Mesendoderm (in vitro differentiated cells): ENCODE results near the gene CYFIP1.

Experiments
- DNase-seq: peaks from one replicate; pipeline ENCODE4 v3.0.0; 2013
- H2AK5ac ChIP-seq: 2 replicates; pipeline ENCODE4 v1.6.1; 2013; ENCODE audit warnings: low read length, inconsistent platforms
- H2BK120ac ChIP-seq: 2 replicates; pipeline ENCODE4 v1.6.1; 2013; ENCODE audit warnings: low read depth, mild to moderate bottlenecking, low read length, moderate library complexity, mixed read lengths
- H2BK15ac ChIP-seq: replicated peaks from 2 replicates; pipeline ENCODE4 v1.6.1; 2013; ENCODE audit warnings: low read depth, mild to moderate bottlenecking, moderate library complexity
- H2BK5ac ChIP-seq: 2 replicates; pipeline ENCODE4 v1.6.1; 2013; ENCODE audit warnings: low read length, inconsistent platforms
- H3K18ac ChIP-seq: 2 replicates; pipeline ENCODE4 v1.6.1; 2013; ENCODE audit warnings: mild to moderate bottlenecking, low read length, mixed read lengths
- H3K23ac ChIP-seq: one replicate; pipeline ENCODE4 v1.6.1; 2013; ENCODE audit warnings: low read length
- H3K27ac ChIP-seq: 2 replicates; pipeline ENCODE4 v1.5.1; 2013; ENCODE audit warnings: low read depth, mild to moderate bottlenecking, inconsistent platforms, low read length, moderate library complexity
- H3K27me3 ChIP-seq: 2 replicates; pipeline ENCODE4 v1.6.1; 2013; ENCODE audit warnings: low read length, control low read depth, mild to moderate bottlenecking, inconsistent platforms; ENCODE audit not compliant: insufficient read depth, poor library complexity
- H3K36me3 ChIP-seq: 2 replicates; pipeline ENCODE4 v1.6.1; 2013; ENCODE audit warnings: low read length, inconsistent platforms; ENCODE audit not compliant: control insufficient read depth, insufficient read depth
- H3K4ac ChIP-seq: one replicate; pipeline ENCODE4 v1.6.1; 2013; ENCODE audit warnings: low read depth, mild to moderate bottlenecking, low read length, moderate library complexity
- H3K4me1 ChIP-seq: 2 replicates; pipeline ENCODE4 v1.6.1; 2013; ENCODE audit warnings: low read depth, low read length, inconsistent platforms; ENCODE audit not compliant: control insufficient read depth
- H3K4me2 ChIP-seq: 2 replicates; pipeline ENCODE4 v1.6.1; 2013; ENCODE audit warnings: low read length
- H3K4me3 ChIP-seq: 2 replicates; pipeline ENCODE4 v1.5.1; 2013; ENCODE audit warnings: mild to moderate bottlenecking, low read length
- H3K56ac ChIP-seq: one replicate; pipeline ENCODE4 v1.6.1; 2013; ENCODE audit warnings: low read length
- H3K79me1 ChIP-seq: 2 replicates; pipeline ENCODE4 v1.6.1; 2013; ENCODE audit warnings: low read length, inconsistent platforms
- H3K79me2 ChIP-seq: 2 replicates; pipeline ENCODE4 v1.6.1; 2013; ENCODE audit warnings: mild to moderate bottlenecking, low read length; ENCODE audit not compliant: control insufficient read depth, insufficient read depth
- H3K9ac ChIP-seq: 2 replicates; pipeline ENCODE4 v1.6.1; 2013; ENCODE audit warnings: low read length, inconsistent platforms
- H4K5ac ChIP-seq: one replicate; pipeline ENCODE4 v1.6.1; 2013; ENCODE audit warnings: low read length
- H4K8ac ChIP-seq: one replicate; pipeline ENCODE4 v1.6.1; 2013; ENCODE audit warnings: low read depth, mild to moderate bottlenecking, control low read depth, low read length, moderate library complexity
- WGBS: extraction: QIAGEN DNeasy Blood & Tissue Kit; methylation state at CpG from one replicate; pipeline ENCODE4 v1.1.7; 2013; ENCODE audit warnings: low lambda C conversion rate, missing lambda C conversion rate; ENCODE audit not compliant: insufficient coverage; ENCODE audit errors: extremely low coverage; 5-methylcytosine and 5-hydroxymethylcytosine counted together

Gene CYFIP1

GRCh38 chr15:22902981-22903380, 77.2 kb downstream of the CYFIP1 start:
- H3K4me2 ChIP-seq = no peak overlapping the region
- H2AK5ac ChIP-seq = no peak overlapping the region
- no peak overlapping the region for H3K4ac ChIP-seq
- no peak overlapping the region for H3K4me3 ChIP-seq
- H3K79me1 ChIP-seq = no peaks in the 10 kb centered on the region
- H2BK5ac ChIP-seq = no peak overlapping the region
- no peak overlapping the region for H4K8ac ChIP-seq
- no peaks in the 10 kb centered on the region for H3K27me3 ChIP-seq
- no peak overlapping the region for H3K23ac ChIP-seq
- no peak overlapping the region for H3K56ac ChIP-seq
- H4K5ac ChIP-seq = no peak overlapping the region
- H2BK120ac ChIP-seq = no peak overlapping the region
- H3K27ac ChIP-seq = no peak overlapping the region
- no CpG with 5 or more reads among the region's 11 CpGs for WGBS
- H3K18ac ChIP-seq = no peak overlapping the region
- no peaks in the 10 kb centered on the region for H3K79me2 ChIP-seq
- no peak for DNase-seq
- no peaks in the 10 kb centered on the region for H3K4me1 ChIP-seq
- no peak overlapping the region for H2BK15ac ChIP-seq
- H3K36me3 ChIP-seq = peaks cover 9% of the 10 kb centered on the region
- no peak overlapping the region for H3K9ac ChIP-seq

DNA sequence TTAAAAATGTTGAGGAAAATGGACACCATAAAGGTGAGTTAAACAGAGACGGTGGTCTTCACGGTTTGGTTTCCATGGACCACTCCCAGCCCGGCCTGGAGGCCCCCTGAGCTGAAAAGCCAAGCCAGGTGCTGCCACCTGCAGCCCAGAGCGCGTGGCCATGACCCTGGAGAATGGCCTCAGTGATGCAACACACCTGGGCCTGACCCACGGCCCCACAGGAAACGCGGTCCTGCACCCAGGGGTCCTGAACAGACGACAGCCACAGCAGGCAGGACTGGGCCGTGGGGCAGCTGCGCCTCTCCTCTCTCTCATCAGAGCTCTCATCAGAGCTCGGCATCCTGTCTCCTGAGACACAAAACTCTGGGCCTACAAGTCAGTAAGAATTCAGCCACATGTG, 77.6 kb downstream of the CYFIP1 start:
- H2BK15ac ChIP-seq = no peak overlapping the region
- H3K4ac ChIP-seq = no peak overlapping the region
- peaks cover 10% of the 10 kb centered on the region for H3K36me3 ChIP-seq
- no peaks in the 10 kb centered on the region for H3K79me2 ChIP-seq
- no peaks in the 10 kb centered on the region for H3K27me3 ChIP-seq
- H3K27ac ChIP-seq = no peak overlapping the region
- H3K4me1 ChIP-seq = no peaks in the 10 kb centered on the region
- H4K5ac ChIP-seq = no peak overlapping the region
- H3K18ac ChIP-seq = no peak overlapping the region
- H2BK5ac ChIP-seq = no peak overlapping the region
- no peak overlapping the region for H4K8ac ChIP-seq
- H3K79me1 ChIP-seq = no peaks in the 10 kb centered on the region
- H3K9ac ChIP-seq = no peak overlapping the region
- H3K56ac ChIP-seq = no peak overlapping the region
- no CpG with 5 or more reads among the region's 12 CpGs for WGBS
- peak; percentile 7 for DNase-seq
- H2BK120ac ChIP-seq = no peak overlapping the region
- H3K4me3 ChIP-seq = no peak overlapping the region
- H3K4me2 ChIP-seq = no peak overlapping the region
- no peak overlapping the region for H2AK5ac ChIP-seq
- no peak overlapping the region for H3K23ac ChIP-seq

GRCh38 chr15:22902046-22902445, 78.1 kb downstream of the CYFIP1 start:
- Histone ChIP-seq H3K23ac (no peak overlapping the region), H2BK5ac (no peak overlapping the region), H3K4ac (no peak overlapping the region), H3K4me3 (no peak overlapping the region), H3K9ac (no peak overlapping the region), H3K27ac (no peak overlapping the region), H4K5ac (no peak overlapping the region), H3K4me1 (no peaks in the 10 kb centered on the region), H3K36me3 (peaks cover 10% of the 10 kb centered on the region), H3K4me2 (no peak overlapping the region), H3K79me1 (no peaks in the 10 kb centered on the region), H2AK5ac (no peak overlapping the region), H2BK15ac (no peak overlapping the region), H3K56ac (no peak overlapping the region), H2BK120ac (no peak overlapping the region), H3K27me3 (no peaks in the 10 kb centered on the region), H4K8ac (no peak overlapping the region), H3K79me2 (no peaks in the 10 kb centered on the region), H3K18ac (no peak overlapping the region)
- no CpG with 5 or more reads among the region's 11 CpGs for WGBS
- no peak for DNase-seq

DNA sequence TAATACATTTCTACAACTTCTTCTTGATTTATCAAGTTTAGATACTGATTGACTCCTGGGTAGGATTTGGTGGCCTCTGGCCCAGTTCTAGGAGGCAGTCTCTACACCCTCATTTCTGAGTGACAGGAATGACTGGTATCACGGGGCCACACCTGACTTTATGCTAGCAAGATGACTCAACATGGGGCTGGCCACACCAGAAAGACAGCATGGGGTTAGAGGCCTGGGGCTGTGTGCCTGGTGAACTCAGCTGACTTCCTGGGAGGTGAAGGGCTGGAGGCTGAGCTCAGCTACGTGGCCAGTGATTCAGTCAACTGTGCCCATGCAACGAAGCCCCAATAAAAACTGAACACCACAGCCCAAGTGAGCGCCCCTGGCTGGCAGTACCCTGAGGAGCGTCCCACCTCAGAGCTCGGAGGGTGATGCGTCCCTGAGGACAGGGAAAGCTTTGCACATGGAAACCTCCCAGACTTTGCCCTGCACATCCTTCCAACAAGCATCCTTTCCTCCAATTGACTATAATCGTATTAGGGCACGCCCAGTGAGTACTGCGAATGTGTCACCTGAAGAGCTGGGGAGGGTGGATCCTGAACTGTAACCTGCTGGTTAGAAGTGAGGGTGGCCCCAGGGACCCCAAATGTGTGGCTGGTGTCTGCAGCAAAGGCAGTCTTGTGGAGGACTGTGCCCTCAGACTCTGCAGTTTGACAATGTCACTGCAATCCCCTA, 84.5 kb downstream of the CYFIP1 start:
- no peak overlapping the region for H4K8ac ChIP-seq
- H3K79me1 ChIP-seq = peaks cover 2% of the 10 kb centered on the region
- no peak overlapping the region for H2BK5ac ChIP-seq
- no peak overlapping the region for H3K9ac ChIP-seq
- no peak overlapping the region for H3K4me3 ChIP-seq
- H4K5ac ChIP-seq = no peak overlapping the region
- no peak overlapping the region for H3K27ac ChIP-seq
- H3K79me2 ChIP-seq = no peaks in the 10 kb centered on the region
- no CpG with 5 or more reads among the region's 10 CpGs for WGBS
- no peak overlapping the region for H3K56ac ChIP-seq
- H3K27me3 ChIP-seq = no peaks in the 10 kb centered on the region
- no peak overlapping the region for H2BK15ac ChIP-seq
- H2BK120ac ChIP-seq = no peak overlapping the region
- no peak overlapping the region for H2AK5ac ChIP-seq
- H3K36me3 ChIP-seq = peaks cover 6% of the 10 kb centered on the region
- no peak overlapping the region for H3K23ac ChIP-seq
- H3K18ac ChIP-seq = no peak overlapping the region
- DNase-seq = peak; percentile 85
- no peaks in the 10 kb centered on the region for H3K4me1 ChIP-seq
- H3K4me2 ChIP-seq = no peak overlapping the region
- H3K4ac ChIP-seq = no peak overlapping the region

- Histone ChIP-seq H3K23ac (no peak overlapping the region), H3K79me1 (peaks cover 2% of the 10 kb centered on the region), H4K5ac (no peak overlapping the region), H2BK15ac (no peak overlapping the region), H3K4me3 (no peak overlapping the region), H3K4ac (no peak overlapping the region), H3K27me3 (no peaks in the 10 kb centered on the region), H3K18ac (no peak overlapping the region), H3K27ac (no peak overlapping the region), H2BK120ac (no peak overlapping the region), H3K79me2 (no peaks in the 10 kb centered on the region), H3K4me1 (no peaks in the 10 kb centered on the region), H2BK5ac (no peak overlapping the region), H3K9ac (no peak overlapping the region), H4K8ac (no peak overlapping the region), H3K4me2 (no peak overlapping the region), H2AK5ac (no peak overlapping the region), H3K56ac (no peak overlapping the region), H3K36me3 (peaks cover 6% of the 10 kb centered on the region)
- DNase-seq = no peak
- no CpG with 5 or more reads among the region's 13 CpGs for WGBS
Observed at GRCh38 chr15:22893881-22894280, 86.3 kb downstream of the CYFIP1 start.

- peaks cover 2% of the 10 kb centered on the region for H3K79me1 ChIP-seq
- H3K18ac ChIP-seq = no peak overlapping the region
- peak; percentile 26 for DNase-seq
- H3K4me3 ChIP-seq = no peak overlapping the region
- no peaks in the 10 kb centered on the region for H3K79me2 ChIP-seq
- H2BK5ac ChIP-seq = no peak overlapping the region
- H3K4me2 ChIP-seq = no peak overlapping the region
- H4K5ac ChIP-seq = no peak overlapping the region
- no peak overlapping the region for H2BK15ac ChIP-seq
- H4K8ac ChIP-seq = no peak overlapping the region
- no peak overlapping the region for H3K56ac ChIP-seq
- H3K36me3 ChIP-seq = peaks cover 6% of the 10 kb centered on the region
- no peaks in the 10 kb centered on the region for H3K4me1 ChIP-seq
- no CpG with 5 or more reads among the region's 17 CpGs for WGBS
- no peak overlapping the region for H3K23ac ChIP-seq
- H3K27ac ChIP-seq = no peak overlapping the region
- no peak overlapping the region for H3K4ac ChIP-seq
- H2BK120ac ChIP-seq = no peak overlapping the region
- no peak overlapping the region for H2AK5ac ChIP-seq
- no peak overlapping the region for H3K9ac ChIP-seq
- H3K27me3 ChIP-seq = no peaks in the 10 kb centered on the region
Observed at GRCh38 chr15:22893081-22893480, 87.1 kb downstream of the CYFIP1 start.
